Peyer's patch (tissue), 4 donors: Measurements from ENCODE around the gene CHCHD2.

ENCODE experiments used
- POLR2A ChIP-seq, 2 donors: fragments of 450-650 bp; IDR thresholded peaks; one replicate each; pipeline ENCODE4 v1.5.1; 2017; ENCODE audit warnings: antibody characterized with exemption in 2 of 2, mild to moderate bottlenecking in 2 of 2, moderate library complexity in 2 of 2
- TF ChIP-seq, protein P1 (sequence below), 6 experiments: fragments of 450-650 bp in 4 of 6; fragments of 200-600 bp in 2 of 6; sonication (generic) in 1 of 6; IDR thresholded peaks; one replicate each; pipeline ENCODE4 v1.5.1; 2017 to 2019; ENCODE audit warnings: antibody characterized with exemption in 6 of 6, mild to moderate bottlenecking in 3 of 6, moderate library complexity in 1 of 6

DNA sequence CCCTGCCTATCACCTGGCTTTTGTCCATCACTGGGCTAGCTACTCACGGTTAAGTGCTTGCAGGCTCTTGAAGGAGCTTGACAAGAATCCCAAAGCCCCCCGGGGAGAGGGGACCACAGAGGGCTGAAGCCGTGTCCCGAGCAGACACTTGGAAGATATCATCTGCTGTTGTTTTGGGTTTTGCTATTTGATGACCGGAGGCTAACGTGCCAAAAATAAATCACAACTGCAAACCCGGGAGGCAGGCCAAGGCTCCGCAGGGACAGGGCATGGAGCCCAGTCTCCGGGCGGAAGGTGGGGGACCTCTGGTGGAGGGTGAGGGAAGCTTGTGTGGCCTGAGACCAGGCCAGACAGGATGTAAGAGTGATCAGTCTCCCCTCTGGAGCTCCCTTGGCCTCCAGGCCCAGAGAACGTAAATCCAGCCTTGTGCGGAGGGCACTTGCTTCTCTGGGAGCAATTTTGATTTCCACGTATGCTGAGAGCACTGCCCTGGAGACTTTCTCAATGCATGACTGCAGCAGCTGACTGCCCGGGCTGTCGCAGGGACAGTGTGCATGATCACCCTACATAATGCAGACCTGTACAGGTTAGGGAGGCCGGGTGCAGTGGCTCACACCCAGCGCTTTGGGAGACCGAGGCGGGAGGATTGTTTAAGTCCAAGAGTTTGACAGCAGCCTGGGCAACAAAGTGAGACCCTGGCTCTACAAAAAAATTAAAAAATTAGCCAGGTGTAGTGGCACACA, 13.3 kb downstream of the CHCHD2 start, which contains the start of gene PHKG1:
- TF ChIP-seq POLR2A (IDR thresholded peaks at IDR 0.05): no peak
- TF ChIP-seq, protein P1, sequence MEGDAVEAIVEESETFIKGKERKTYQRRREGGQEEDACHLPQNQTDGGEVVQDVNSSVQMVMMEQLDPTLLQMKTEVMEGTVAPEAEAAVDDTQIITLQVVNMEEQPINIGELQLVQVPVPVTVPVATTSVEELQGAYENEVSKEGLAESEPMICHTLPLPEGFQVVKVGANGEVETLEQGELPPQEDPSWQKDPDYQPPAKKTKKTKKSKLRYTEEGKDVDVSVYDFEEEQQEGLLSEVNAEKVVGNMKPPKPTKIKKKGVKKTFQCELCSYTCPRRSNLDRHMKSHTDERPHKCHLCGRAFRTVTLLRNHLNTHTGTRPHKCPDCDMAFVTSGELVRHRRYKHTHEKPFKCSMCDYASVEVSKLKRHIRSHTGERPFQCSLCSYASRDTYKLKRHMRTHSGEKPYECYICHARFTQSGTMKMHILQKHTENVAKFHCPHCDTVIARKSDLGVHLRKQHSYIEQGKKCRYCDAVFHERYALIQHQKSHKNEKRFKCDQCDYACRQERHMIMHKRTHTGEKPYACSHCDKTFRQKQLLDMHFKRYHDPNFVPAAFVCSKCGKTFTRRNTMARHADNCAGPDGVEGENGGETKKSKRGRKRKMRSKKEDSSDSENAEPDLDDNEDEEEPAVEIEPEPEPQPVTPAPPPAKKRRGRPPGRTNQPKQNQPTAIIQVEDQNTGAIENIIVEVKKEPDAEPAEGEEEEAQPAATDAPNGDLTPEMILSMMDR (IDR thresholded peaks at IDR 0.05): peak in 3 of 6 experiments; percentile 12 to 20 (median 15)
